PC-9 (cell line): ENCODE results near the gene NR2C1.

Experiments used
- EZH2 ChIP-seq: fragments of 200-600 bp; sonication (generic); IDR thresholded peaks from 2 replicates; pipeline ENCODE4 v1.8.0; 2017; ENCODE audit warnings: antibody characterized with exemption, low read depth
- TF ChIP-seq, protein P1 (sequence below): fragments of 200-600 bp; sonication (generic); conservative IDR thresholded peaks from 2 replicates; pipeline ENCODE4 v1.6.1; 2017; ENCODE audit warnings: mixed run types, antibody characterized with exemption, mild to moderate bottlenecking, moderate library complexity

DNA sequence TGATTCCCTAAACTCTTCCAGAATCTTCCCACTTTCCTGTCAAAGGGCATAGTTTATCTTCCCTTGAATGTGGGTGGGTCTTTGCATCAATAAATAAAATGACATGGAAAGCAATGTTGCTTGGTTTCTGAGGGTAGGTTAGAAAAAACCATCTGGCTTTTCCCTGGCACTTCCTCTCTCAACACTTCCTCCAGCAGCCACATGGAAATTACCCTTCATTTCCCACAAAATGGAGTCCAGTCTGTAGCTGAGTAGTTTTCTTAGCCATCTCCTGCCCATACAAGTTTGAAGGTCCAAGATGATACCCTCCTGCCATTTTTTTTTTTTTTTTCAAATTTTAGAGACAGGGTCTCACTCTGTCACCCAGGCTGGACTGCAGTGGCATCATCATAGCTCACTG lies 58.9 kb downstream of the NR2C1 start:
- TF ChIP-seq, protein P1, sequence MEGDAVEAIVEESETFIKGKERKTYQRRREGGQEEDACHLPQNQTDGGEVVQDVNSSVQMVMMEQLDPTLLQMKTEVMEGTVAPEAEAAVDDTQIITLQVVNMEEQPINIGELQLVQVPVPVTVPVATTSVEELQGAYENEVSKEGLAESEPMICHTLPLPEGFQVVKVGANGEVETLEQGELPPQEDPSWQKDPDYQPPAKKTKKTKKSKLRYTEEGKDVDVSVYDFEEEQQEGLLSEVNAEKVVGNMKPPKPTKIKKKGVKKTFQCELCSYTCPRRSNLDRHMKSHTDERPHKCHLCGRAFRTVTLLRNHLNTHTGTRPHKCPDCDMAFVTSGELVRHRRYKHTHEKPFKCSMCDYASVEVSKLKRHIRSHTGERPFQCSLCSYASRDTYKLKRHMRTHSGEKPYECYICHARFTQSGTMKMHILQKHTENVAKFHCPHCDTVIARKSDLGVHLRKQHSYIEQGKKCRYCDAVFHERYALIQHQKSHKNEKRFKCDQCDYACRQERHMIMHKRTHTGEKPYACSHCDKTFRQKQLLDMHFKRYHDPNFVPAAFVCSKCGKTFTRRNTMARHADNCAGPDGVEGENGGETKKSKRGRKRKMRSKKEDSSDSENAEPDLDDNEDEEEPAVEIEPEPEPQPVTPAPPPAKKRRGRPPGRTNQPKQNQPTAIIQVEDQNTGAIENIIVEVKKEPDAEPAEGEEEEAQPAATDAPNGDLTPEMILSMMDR, result no peak
- no peak for TF ChIP-seq EZH2
